K562 (cell line): ENCODE data around the gene CPED1. TPM values are rescaled to one million over a fixed set of nuclear protein-coding genes. Genes with fewer than 3 reads are reported as not detected.
A peak's percentile ranks its signal among the peaks of the same experiment; 100 is the strongest.

Experiments used
- ATF1 ChIP-seq, 2 experiments: fragments of 450-650 bp in 1 of 2; IDR thresholded peaks; 2 replicates each; pipeline ENCODE4 v1.6.1; 2016; ENCODE audit warnings: missing compliant biosample characterization in 1 of 2, missing genetic modification characterization in 1 of 2
- ETS2 ChIP-seq: IDR thresholded peaks from 2 replicates; pipeline ENCODE4 v1.6.1; 2016; ENCODE audit warnings: borderline replicate concordance, missing genetic modification characterization, mild to moderate bottlenecking, moderate library complexity, missing compliant biosample characterization; ENCODE audit not compliant: poor library complexity, severe bottlenecking
- MTA2 ChIP-seq: fragments of 450-650 bp; IDR thresholded peaks from 2 replicates; pipeline ENCODE4 v1.6.1; 2016; ENCODE audit warnings: low read depth
- NFE2L1 ChIP-seq: fragments of 450-650 bp; IDR thresholded peaks from 2 replicates; pipeline ENCODE4 v1.6.1; 2016; ENCODE audit warnings: missing genetic modification characterization, low read depth, mild to moderate bottlenecking, missing compliant biosample characterization, moderate library complexity, borderline replicate concordance
- NFIC ChIP-seq: fragments of 450-650 bp; IDR thresholded peaks from 2 replicates; pipeline ENCODE4 v1.6.1; 2017; ENCODE audit warnings: mild to moderate bottlenecking, inconsistent platforms
- RBM39 ChIP-seq: fragments of 200-400 bp; formaldehyde crosslinking; optimal IDR thresholded peaks from 2 replicates; pipeline ENCODE3; 2018; ENCODE audit warnings: low read depth, low read length
- SMARCC2 ChIP-seq: fragments of 450-650 bp; IDR thresholded peaks from 2 replicates; pipeline ENCODE4 v1.6.1; 2017; ENCODE audit warnings: antibody characterized with exemption, moderate library complexity, mild to moderate bottlenecking, low read depth
- THAP12 ChIP-seq: fragments of 250-450 bp; sonication (Bioruptor Pico); IDR thresholded peaks from 2 replicates; pipeline ENCODE4 v1.9.0; 2021; ENCODE audit warnings: mild to moderate bottlenecking, inconsistent platforms
- TSHZ1 ChIP-seq: fragments of 250-450 bp; sonication (Bioruptor Pico); IDR thresholded peaks from 2 replicates; pipeline ENCODE4 v1.4.0; 2020; ENCODE audit warnings: mild to moderate bottlenecking, moderate library complexity
- USF1 ChIP-seq: sonication (generic); formaldehyde crosslinking; IDR thresholded peaks from 2 replicates; pipeline ENCODE4 v1.9.0; 2022; ENCODE audit warnings: mild to moderate bottlenecking, missing genetic modification reagents
- YY1 ChIP-seq, 3 experiments: IDR thresholded peaks; 2 replicates each; pipeline ENCODE4 v1.6.1; 2011; ENCODE audit warnings: low read length in 2 of 3, mild to moderate bottlenecking in 2 of 3, moderate library complexity in 2 of 3, borderline replicate concordance in 1 of 3, control low read depth in 1 of 3, low read depth in 1 of 3; ENCODE audit not compliant: insufficient read depth in 3 of 3, insufficient replicate concordance in 2 of 3, control insufficient read depth in 1 of 3, insufficient read length in 1 of 3; ENCODE audit errors: extremely low read depth in 1 of 3
- ZC3H11A ChIP-seq: IDR thresholded peaks from 2 replicates; pipeline ENCODE4 v1.6.1; 2012; ENCODE audit warnings: low read depth, low read length, improper control_type of control experiment
- ZNF277 ChIP-seq: fragments of 250-450 bp; sonication (Bioruptor Pico); IDR thresholded peaks from 2 replicates; pipeline ENCODE4 v1.8.0; 2022; ENCODE audit warnings: inconsistent platforms, mild to moderate bottlenecking, moderate library complexity, borderline replicate concordance
- ZNF512 ChIP-seq: IDR thresholded peaks from 2 replicates; pipeline ENCODE4 v1.6.1; 2016; ENCODE audit warnings: missing genetic modification characterization, missing compliant biosample characterization
- ZNF707 ChIP-seq: fragments of 250-450 bp; sonication (Bioruptor Pico); conservative IDR thresholded peaks from 2 replicates; pipeline ENCODE4 v1.8.0; 2022; ENCODE audit warnings: inconsistent platforms, mild to moderate bottlenecking, moderate library complexity
- polyA plus RNA-seq, 8 experiments: library from polyadenylated mRNA; depleted of rRNA in 4 of 8; stranded (reverse) in 5 of 8; unstranded in 3 of 8; fragments of >200 nt; fragmentation: Nextera tagmentation in 2 of 8; fragmentation: Illumina TruSeq in 1 of 8; extraction: Ambion mirVana in 2 of 8; extraction: Trizol in 1 of 8; gene quantifications; 2 replicates each; pipeline versions ENCODE4 v1.2.1 to v1.2.3, GENCODE V29; 2011 to 2014; ENCODE audit warnings: inconsistent platforms in 1 of 8, missing spikeins in 1 of 8
- total RNA-seq, 7 experiments: library from RNA; depleted of rRNA in 6 of 7; stranded (reverse); fragments of >200 nt in 6 of 7; fragmentation: Illumina TruSeq in 2 of 7; extraction: Trizol in 2 of 7; gene quantifications; 2 replicates each; pipeline versions ENCODE4 v1.2.1 to v1.2.3, GENCODE V29; 2011 to 2021; ENCODE audit warnings: low replicate concordance in 1 of 7

CPED1 gene
- total and polyA plus RNA-seq, 9 of the 15 experiments (the other 6 are each of a cell fraction or from before 2014, with no cell fraction given): 195 to 393 (median 290) TPM

- TF ChIP-seq TSHZ1 (CRISPR knock-in tag): no peak
- no peak for TF ChIP-seq ZNF277
- no peak for TF ChIP-seq ZNF707 (CRISPR knock-in tag)
- no peak for TF ChIP-seq ZNF512 (tag)
- TF ChIP-seq ETS2 (tag): no peak
- TF ChIP-seq NFE2L1 (tag): no peak
- TF ChIP-seq USF1 (CRISPR knock-in tag): no peak
- no peak for TF ChIP-seq YY1 (IDR thresholded peaks at IDR 0.05; ENCODE audit: borderline replicate concordance in 1 of 3, control insufficient read depth in 1 of 3, extremely low read depth in 1 of 3, insufficient read depth in 3 of 3, insufficient read length in 1 of 3, insufficient replicate concordance in 2 of 3, low read depth in 1 of 3, low read length in 2 of 3)
- no peak for TF ChIP-seq SMARCC2
- no peak for TF ChIP-seq RBM39
- peak; percentile 58; the same call in 1 of the 2 replicates for TF ChIP-seq ZC3H11A
- no peak for TF ChIP-seq ATF1 (CRISPR knock-in tag; IDR thresholded peaks at IDR 0.05)
- TF ChIP-seq ATF1 (tag; IDR thresholded peaks at IDR 0.05): peak; percentile 52; the same call in 1 of the 2 replicates
- TF ChIP-seq MTA2: peak; percentile 22; the same call in 1 of the 2 replicates
- no peak for TF ChIP-seq THAP12 (CRISPR knock-in tag)
- no peak for TF ChIP-seq NFIC
Measured at GRCh38 chr7:121041516-121042148, 53.1 kb downstream of the CPED1 start (continued).
